ENCODE results near the gene OR6S1.
"Not testable (repeated sequence)": the region's sequence is repeated elsewhere in the genome, so short reads cannot be mapped to it uniquely, and the experiment has no call there.

OR6S1 gene

GRCh38 chr14:20631023-20631879 lies 10.2 kb downstream of the OR6S1 start:
- DNase-seq (ENCODE audit: low spot score), result no peak

- DNase-seq (ENCODE audit: low spot score), result peak; percentile 43
Measured at GRCh38 chr14:20630340-20631022, 11.0 kb downstream of the OR6S1 start.

GRCh38 chr14:20628063-20628854 lies 13.2 kb downstream of the OR6S1 start:
- no peak for DNase-seq (ENCODE audit: low spot score)

- no peak for DNase-seq (ENCODE audit: low spot score)
Measured at GRCh38 chr14:20627346-20628027, 14.0 kb downstream of the OR6S1 start.

- DNase-seq (ENCODE audit: low spot score), result no peak
Measured at GRCh38 chr14:20626274-20626673, 15.2 kb downstream of the OR6S1 start.

- DNase-seq (ENCODE audit: low spot score), result peak; percentile 38
Measured at GRCh38 chr14:20624495-20625070, 16.9 kb downstream of the OR6S1 start.

GRCh38 chr14:20623798-20624197 lies 17.7 kb downstream of the OR6S1 start:
- DNase-seq (ENCODE audit: low spot score), result no peak

- DNase-seq (ENCODE audit: low spot score), result no peak
Measured at GRCh38 chr14:20622816-20623291, 18.6 kb downstream of the OR6S1 start.

- no peak for DNase-seq (ENCODE audit: low spot score)
Measured at GRCh38 chr14:20620798-20621478, 20.6 kb downstream of the OR6S1 start.

GRCh38 chr14:20619688-20620087 lies 21.8 kb downstream of the OR6S1 start:
- DNase-seq (ENCODE audit: low spot score), result not testable (repeated sequence)

GRCh38 chr14:20618271-20618749 lies 23.2 kb downstream of the OR6S1 start:
- DNase-seq (ENCODE audit: low spot score), result no peak

GRCh38 chr14:20617138-20618003 lies 24.1 kb downstream of the OR6S1 start:
- no peak for DNase-seq (ENCODE audit: low spot score)

GRCh38 chr14:20615996-20616395 lies 25.5 kb downstream of the OR6S1 start:
- DNase-seq (ENCODE audit: low spot score), result no peak

- no peak for DNase-seq (ENCODE audit: low spot score)
Measured at GRCh38 chr14:20614038-20614840, 27.3 kb downstream of the OR6S1 start.

GRCh38 chr14:20613094-20614037 lies 28.1 kb downstream of the OR6S1 start:
- peak; percentile 81 for DNase-seq (ENCODE audit: low spot score)

- DNase-seq (ENCODE audit: low spot score), result no peak
Measured at GRCh38 chr14:20612403-20612802, 29.1 kb downstream of the OR6S1 start.

- no peak for DNase-seq (ENCODE audit: low spot score)
Measured at GRCh38 chr14:20611277-20611676, 30.2 kb downstream of the OR6S1 start.
